Large intestine (tissue), 3 donors: ENCODE measurements around the gene EVI2A. TPM values are rescaled to one million over a fixed set of nuclear protein-coding genes. Genes with fewer than 3 reads are reported as not detected.
A peak's percentile ranks its signal among the peaks of the same experiment; 100 is the strongest.
"Not testable (repeated sequence)": the region's sequence is repeated elsewhere in the genome, so short reads cannot be mapped to it uniquely, and the experiment has no call there.

Source experiments
- DNase-seq, 2 donors: peaks; one replicate each; pipeline versions ENCODE4 v3.0.0 to v3.0.0-alpha.2; 2013
- H3K27ac ChIP-seq: one replicate; pipeline ENCODE4 v1.5.1; 2013; ENCODE audit warnings: low read length
- H3K27me3 ChIP-seq: 2 replicates; pipeline ENCODE4 v1.6.1; 2013; ENCODE audit warnings: low read length; ENCODE audit not compliant: control insufficient read depth, insufficient read depth
- H3K36me3 ChIP-seq: 2 replicates; pipeline ENCODE4 v1.6.1; 2013; ENCODE audit warnings: low read length; ENCODE audit not compliant: control insufficient read depth, insufficient read depth
- H3K4me1 ChIP-seq: one replicate; pipeline ENCODE4 v1.6.1; 2013; ENCODE audit warnings: low read length; ENCODE audit not compliant: control insufficient read depth, insufficient read depth
- H3K4me3 ChIP-seq: one replicate; pipeline ENCODE4 v1.5.1; 2013; ENCODE audit warnings: low read length
- H3K9me3 ChIP-seq: one replicate; pipeline ENCODE4 v1.6.1; 2013; ENCODE audit warnings: mild to moderate bottlenecking, low read depth, low read length, moderate library complexity; ENCODE audit not compliant: control insufficient read depth
- WGBS: methylation state at CpG from one replicate; pipeline ENCODE4 v1.1.5; 2013; ENCODE audit warnings: low lambda C conversion rate; ENCODE audit not compliant: insufficient coverage; 5-methylcytosine and 5-hydroxymethylcytosine counted together
- polyA plus RNA-seq: library from polyadenylated mRNA; unstranded; fragments of 120-200 nt; gene quantifications from one replicate; pipeline ENCODE4 v1.2.1, GENCODE V29; 2013

The EVI2A gene
- polyA plus RNA-seq, 1 donor = 3.8 TPM

GRCh38 chr17:31314782-31315100 lies 6.7 kb downstream of the EVI2A start:
- WGBS = 93% methylated on average over 3 of the region's 3 CpGs
- Histone ChIP-seq H3K27me3 (no peaks in the 10 kb centered on the region), H3K9me3 (no peaks in the 10 kb centered on the region), H3K36me3 (peaks cover 2% of the 10 kb centered on the region), H3K4me1 (no peaks in the 10 kb centered on the region), H3K27ac (no peak overlapping the region), H3K4me3 (no peak overlapping the region)
- no peak for DNase-seq

DNA sequence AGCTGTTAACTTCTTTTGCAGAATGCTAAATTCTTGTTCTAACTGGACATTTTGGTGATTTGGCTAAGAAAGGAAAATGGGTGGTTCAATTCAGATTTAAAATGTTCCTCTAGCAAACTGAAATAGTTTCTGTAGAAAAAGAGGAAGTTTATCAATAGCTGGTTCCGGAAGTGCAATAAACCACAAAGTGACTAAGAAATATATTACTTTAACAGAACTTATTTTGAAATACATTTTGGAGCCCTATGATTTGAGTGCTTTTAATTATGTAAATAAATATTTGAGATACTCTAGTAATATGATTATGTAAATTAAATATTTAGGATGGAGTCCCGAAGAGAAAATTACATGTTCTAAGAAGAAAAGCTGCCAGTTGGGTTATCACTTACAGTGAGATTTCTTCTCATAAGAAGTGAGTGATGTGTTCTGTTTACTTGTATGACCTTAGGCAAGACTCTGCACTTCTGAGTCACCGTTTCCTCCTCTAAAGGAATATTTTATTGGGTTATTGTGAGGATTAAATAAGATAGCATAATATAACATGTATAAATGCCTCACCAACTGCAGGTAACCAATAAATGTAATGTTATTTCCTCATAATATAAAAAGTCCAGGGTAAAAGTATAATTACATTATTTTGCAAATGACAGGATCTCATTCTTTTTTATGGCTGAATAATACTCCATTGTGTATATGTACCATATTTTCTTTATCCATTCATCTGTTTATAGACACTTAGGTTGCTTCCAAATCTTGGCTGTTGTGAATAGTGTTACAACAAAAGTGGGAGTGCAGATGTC lies 7.2 kb downstream of the EVI2A start, which contains the start of gene EVI2B:
TSS of gene EVI2B (minus strand) at position 73 of the 800 bp plus-strand sequence. CDS start 8,445 bp downstream, outside the sequence.
- no peak for DNase-seq
- no peak within 1 kb of the TSS for H3K27ac ChIP-seq
- H3K36me3 ChIP-seq = peaks cover 2% of the 10 kb centered on the region
- 40% methylated on average over 1 of the region's 3 CpGs for WGBS
- H3K9me3 ChIP-seq = no peaks in the 10 kb centered on the region
- no peak within 1 kb of the TSS for H3K4me3 ChIP-seq
- no peaks in the 10 kb centered on the region for H3K4me1 ChIP-seq
- H3K27me3 ChIP-seq = no peaks in the 10 kb centered on the region

DNA sequence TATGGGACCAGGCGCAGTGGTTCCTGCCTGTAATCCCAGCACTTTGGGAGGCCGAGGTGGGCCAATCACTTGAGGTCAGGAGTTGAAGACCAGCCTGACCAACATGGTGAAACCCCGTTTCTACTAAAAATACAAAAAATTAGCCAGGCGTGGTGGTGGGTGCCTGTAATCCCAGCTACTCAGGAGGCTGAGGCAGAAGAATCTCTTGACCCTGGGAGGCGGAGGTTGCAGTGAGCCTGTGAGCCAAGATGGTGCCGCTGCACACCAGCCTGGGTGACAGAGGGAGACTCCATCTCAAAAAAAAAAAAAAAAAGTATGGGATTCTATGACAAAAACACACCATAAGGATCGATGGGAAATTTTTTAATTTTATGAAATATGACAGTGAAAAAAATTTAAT lies 9.2 kb downstream of the EVI2A start:
- not testable (repeated sequence) for H3K4me1 ChIP-seq, H3K27ac ChIP-seq, DNase-seq, H3K27me3 ChIP-seq, H3K9me3 ChIP-seq, H3K36me3 ChIP-seq, H3K4me3 ChIP-seq
- WGBS = 100% methylated on average over 1 of the region's 7 CpGs

GRCh38 chr17:31311526-31311925 lies 9.9 kb downstream of the EVI2A start:
- Histone ChIP-seq H3K27me3 (no peaks in the 10 kb centered on the region), H3K9me3 (no peaks in the 10 kb centered on the region), H3K27ac (no peak overlapping the region), H3K36me3 (no peaks in the 10 kb centered on the region), H3K4me3 (no peak overlapping the region), H3K4me1 (no peaks in the 10 kb centered on the region)
- no peak for DNase-seq
- WGBS = 90% methylated on average over 2 of the region's 3 CpGs

- no CpG with 5 or more reads among the region's 7 CpGs for WGBS
- H3K36me3 ChIP-seq = no peaks in the 10 kb centered on the region
- no peak for DNase-seq
- H3K4me1 ChIP-seq = no peaks in the 10 kb centered on the region
- no peaks in the 10 kb centered on the region for H3K9me3 ChIP-seq
- no peak overlapping the region for H3K4me3 ChIP-seq
- H3K27ac ChIP-seq = no peak overlapping the region
- no peaks in the 10 kb centered on the region for H3K27me3 ChIP-seq
These were observed 10.5 kb downstream of the EVI2A start for GRCh38 chr17:31310886-31311285.

DNA sequence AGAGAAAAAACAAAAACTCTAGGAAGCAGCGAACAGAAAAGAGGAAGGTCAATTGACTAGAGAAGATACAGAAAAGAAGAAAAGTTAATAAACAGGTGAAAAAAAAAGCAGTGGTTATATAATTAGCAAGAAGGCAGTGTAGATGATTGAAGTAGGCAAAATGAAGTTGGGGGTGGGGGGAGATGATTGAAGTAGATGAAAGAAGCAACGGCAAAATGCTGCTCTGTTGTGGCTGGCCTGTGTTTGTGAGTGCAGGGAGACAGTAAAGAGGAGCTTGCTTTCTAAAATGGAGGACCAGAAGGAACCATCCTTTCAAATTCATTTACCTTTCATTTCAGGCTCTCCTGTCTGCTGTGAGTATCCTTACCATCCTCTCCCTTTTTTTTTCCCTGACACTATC lies 11.2 kb downstream of the EVI2A start:
- H3K36me3 ChIP-seq = no peaks in the 10 kb centered on the region
- no peak overlapping the region for H3K4me3 ChIP-seq
- no peak overlapping the region for H3K27ac ChIP-seq
- WGBS = 90% methylated on average over 1 of the region's 2 CpGs
- no peaks in the 10 kb centered on the region for H3K27me3 ChIP-seq
- no peaks in the 10 kb centered on the region for H3K9me3 ChIP-seq
- no peaks in the 10 kb centered on the region for H3K4me1 ChIP-seq
- no peak for DNase-seq

DNA sequence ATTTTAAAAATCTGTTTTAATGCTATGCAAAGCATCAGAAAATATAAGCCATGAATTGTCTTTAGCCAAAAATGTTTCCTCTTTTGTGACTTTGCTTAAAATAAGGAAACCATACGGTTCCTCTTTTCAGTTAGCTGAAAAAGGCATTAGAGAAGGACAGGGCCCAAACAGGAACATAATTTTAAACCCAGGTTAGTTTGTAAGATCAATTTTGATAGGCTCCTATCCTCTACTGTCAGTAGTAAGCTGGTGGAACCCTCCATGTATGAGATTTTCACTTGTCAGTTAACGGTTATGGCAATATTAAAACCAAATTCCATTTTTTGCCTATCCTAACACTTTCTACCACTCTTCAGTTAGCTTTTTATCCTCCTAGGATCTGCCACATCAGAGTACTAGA lies 11.9 kb downstream of the EVI2A start:
- no peaks in the 10 kb centered on the region for H3K4me1 ChIP-seq
- 100% methylated on average over 1 of the region's 2 CpGs for WGBS
- H3K27ac ChIP-seq = no peak overlapping the region
- H3K4me3 ChIP-seq = no peak overlapping the region
- no peaks in the 10 kb centered on the region for H3K36me3 ChIP-seq
- no peak for DNase-seq
- no peaks in the 10 kb centered on the region for H3K9me3 ChIP-seq
- no peaks in the 10 kb centered on the region for H3K27me3 ChIP-seq

- no peak overlapping the region for H3K4me3 ChIP-seq
These were observed 12.8 kb downstream of the EVI2A start for GRCh38 chr17:31308372-31309334.

DNA sequence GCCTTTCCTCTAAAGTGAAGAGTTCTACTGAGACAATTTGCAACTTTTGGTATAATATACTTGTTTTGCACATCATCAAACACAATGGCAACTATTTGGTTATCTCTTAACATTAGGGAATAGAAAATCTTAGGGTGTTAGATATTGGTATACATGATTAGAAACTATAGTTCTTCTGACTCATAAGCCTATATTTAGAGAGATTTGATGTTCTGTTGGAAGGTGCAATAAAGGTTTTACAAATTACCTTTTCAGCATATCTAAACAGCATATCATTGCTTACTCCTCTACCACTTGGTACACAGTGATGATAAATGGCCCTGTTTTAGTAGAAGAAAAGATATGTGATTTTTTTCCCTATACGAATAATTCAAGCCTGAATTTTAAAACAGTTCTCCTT lies 13.8 kb downstream of the EVI2A start:
- WGBS = 86% methylated on average over 1 of the region's 1 CpG
- H3K4me3 ChIP-seq = no peak overlapping the region
- DNase-seq = no peak
- no peaks in the 10 kb centered on the region for H3K36me3 ChIP-seq
- H3K27me3 ChIP-seq = no peaks in the 10 kb centered on the region
- H3K27ac ChIP-seq = no peak overlapping the region
- no peaks in the 10 kb centered on the region for H3K4me1 ChIP-seq
- H3K9me3 ChIP-seq = no peaks in the 10 kb centered on the region

More at GRCh38 chr17:31308372-31309334, 12.8 kb downstream of the EVI2A start:
- Histone ChIP-seq H3K27me3 (no peaks in the 10 kb centered on the region), H3K4me1 (no peaks in the 10 kb centered on the region), H3K27ac (peak overlapping the region; percentile 5), H3K9me3 (no peaks in the 10 kb centered on the region), H3K36me3 (no peaks in the 10 kb centered on the region)
- DNase-seq = peak in 1 of 2 donors; percentile 61
- WGBS = 37% methylated on average over 2 of the region's 5 CpGs

GRCh38 chr17:31299624-31300023 lies 21.8 kb downstream of the EVI2A start:
- H3K9me3 ChIP-seq = no peaks in the 10 kb centered on the region
- peaks cover 2% of the 10 kb centered on the region for H3K36me3 ChIP-seq
- DNase-seq = no peak
- H3K27me3 ChIP-seq = no peaks in the 10 kb centered on the region
- H3K27ac ChIP-seq = no peak overlapping the region
- H3K4me1 ChIP-seq = no peaks in the 10 kb centered on the region
- no peak overlapping the region for H3K4me3 ChIP-seq
